ENCODE measurements around the gene PIK3R2. TPM values are rescaled to one million over a fixed set of nuclear protein-coding genes. Genes with fewer than 3 reads are reported as not detected.

The PIK3R2 gene
- total and polyA plus RNA-seq, 2 experiments from 2014 or later, result 1.5 to 29.2 TPM

- H3K4me3 ChIP-seq, result no peak overlapping the region
- H3K4me2 ChIP-seq (ENCODE audit: unreplicated experiment), result no peak overlapping the region
- H3K27me3 ChIP-seq (replicated peaks; ENCODE audit: insufficient read depth), result no peaks in the 10 kb centered on the region
- no peak overlapping the region for H2AFZ ChIP-seq
- no peaks in the 10 kb centered on the region; the same call in 1 of the 2 replicates for H3F3A ChIP-seq (ENCODE audit: insufficient read depth)
- H3K27ac ChIP-seq, result no peak overlapping the region
- DNase-seq, result no peak
- H4K20me1 ChIP-seq (ENCODE audit: insufficient read depth), result no peaks in the 10 kb centered on the region
- no peaks in the 10 kb centered on the region for H3K4me1 ChIP-seq (ENCODE audit: insufficient read depth)
- H3K79me2 ChIP-seq (ENCODE audit: insufficient read depth), result no peaks in the 10 kb centered on the region
- H3K9me2 ChIP-seq (ENCODE audit: insufficient read depth), result no peaks in the 10 kb centered on the region
- in situ Hi-C loops (cut with MboI), result no loop called here
- TF ChIP-seq EZH2phosphoT487 (IDR thresholded peaks at IDR 0.05; ENCODE audit: insufficient read depth, low read depth), result no peak
- no peak for TF ChIP-seq EZH2 (IDR thresholded peaks at IDR 0.05; ENCODE audit: insufficient read depth, poor library complexity, severe bottlenecking)
- WGBS, 2 experiments (ENCODE audit: low coverage in 1 of 2, low lambda C conversion rate in 2 of 2, missing lambda C conversion rate in 2 of 2), result 95% methylated on average over 20 to 21 of the region's 21 CpGs
- H3K9me3 ChIP-seq (ENCODE audit: low read depth), result no peaks in the 10 kb centered on the region
- H3K9ac ChIP-seq, result no peak overlapping the region
- H3K36me3 ChIP-seq (ENCODE audit: low read depth), result peaks cover 9% of the 10 kb centered on the region; the same call in 1 of the 2 replicates
These were observed 14.0 kb downstream of the PIK3R2 start for GRCh38 chr19:18167011-18167410.

DNA sequence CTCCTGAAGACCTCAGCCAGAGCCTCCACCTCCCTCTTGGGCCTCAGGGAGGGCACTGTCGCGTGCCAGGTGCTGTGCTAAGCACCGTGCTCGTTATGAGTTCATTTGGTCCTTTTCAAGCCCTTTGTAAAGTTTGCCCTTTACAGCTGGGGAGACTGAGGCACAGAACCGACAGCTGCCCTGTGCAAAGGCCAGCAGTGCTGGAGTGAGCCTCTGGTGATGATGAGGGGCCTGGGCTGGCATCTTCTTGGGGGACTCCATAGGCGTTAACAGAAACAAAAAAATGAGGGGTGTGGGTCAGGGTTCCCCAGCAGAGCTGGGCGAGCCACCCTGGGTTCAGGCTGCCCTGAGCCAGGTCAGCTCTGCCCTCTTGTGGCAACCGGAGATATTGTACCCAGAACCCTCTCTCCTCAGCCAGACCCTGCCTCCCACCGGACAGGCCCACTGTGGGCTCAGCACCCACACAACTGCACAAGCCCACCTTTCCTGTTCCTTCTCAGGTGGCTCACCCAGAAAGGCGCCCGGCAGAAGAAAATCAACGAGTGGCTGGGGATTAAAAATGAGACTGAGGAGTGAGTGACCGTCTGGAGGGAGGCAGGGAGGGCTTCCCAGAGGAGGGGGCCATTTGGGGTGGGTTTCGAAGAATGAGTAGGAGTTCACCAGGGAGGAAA, 15.1 kb downstream of the PIK3R2 start:
- 69 to 74% methylated on average over 14 of the region's 14 CpGs for WGBS, 2 experiments (ENCODE audit: low coverage in 1 of 2, low lambda C conversion rate in 2 of 2, missing lambda C conversion rate in 2 of 2)
- Histone ChIP-seq H2AFZ (no peak overlapping the region), H3K79me2 (ENCODE audit: insufficient read depth) (no peaks in the 10 kb centered on the region), H3K4me3 (no peak overlapping the region), H3K36me3 (ENCODE audit: low read depth) (peaks cover 9% of the 10 kb centered on the region; the same call in 1 of the 2 replicates), H3K4me2 (ENCODE audit: unreplicated experiment) (no peak overlapping the region), H3K4me1 (ENCODE audit: insufficient read depth) (no peaks in the 10 kb centered on the region), H3K9ac (no peak overlapping the region), H3K27ac (no peak overlapping the region), H3K9me3 (ENCODE audit: low read depth) (no peaks in the 10 kb centered on the region), H3K9me2 (ENCODE audit: insufficient read depth) (no peaks in the 10 kb centered on the region), H3K27me3 (replicated peaks; ENCODE audit: insufficient read depth) (no peaks in the 10 kb centered on the region), H4K20me1 (ENCODE audit: insufficient read depth) (no peaks in the 10 kb centered on the region), H3F3A (ENCODE audit: insufficient read depth) (no peaks in the 10 kb centered on the region; the same call in 1 of the 2 replicates)
- DNase-seq, result peak; percentile 62
- in situ Hi-C loops (cut with MboI), result no loop called here
- TF ChIP-seq EZH2phosphoT487 (IDR thresholded peaks at IDR 0.05; ENCODE audit: insufficient read depth, low read depth) (no peak), EZH2 (IDR thresholded peaks at IDR 0.05; ENCODE audit: insufficient read depth, poor library complexity, severe bottlenecking) (no peak)

GRCh38 chr19:18168673-18169381, 15.9 kb downstream of the PIK3R2 start:
- in situ Hi-C loops (cut with MboI), result no loop called here
- no peak overlapping the region for H2AFZ ChIP-seq
- 94% methylated on average over 58 to 65 of the region's 66 CpGs for WGBS, 2 experiments (ENCODE audit: low coverage in 1 of 2, low lambda C conversion rate in 2 of 2, missing lambda C conversion rate in 2 of 2)

GRCh38 chr19:18170714-18171255, 17.8 kb downstream of the PIK3R2 start:
- H3K9me2 ChIP-seq (ENCODE audit: insufficient read depth), result no peaks in the 10 kb centered on the region
- H3K27me3 ChIP-seq (replicated peaks; ENCODE audit: insufficient read depth), result no peaks in the 10 kb centered on the region
- no peaks in the 10 kb centered on the region for H4K20me1 ChIP-seq (ENCODE audit: insufficient read depth)
- H3K27ac ChIP-seq, result no peak overlapping the region
- no peak overlapping the region for H3K4me3 ChIP-seq
- no peak for TF ChIP-seq EZH2 (IDR thresholded peaks at IDR 0.05; ENCODE audit: insufficient read depth, poor library complexity, severe bottlenecking)
- TF ChIP-seq EZH2phosphoT487 (IDR thresholded peaks at IDR 0.05; ENCODE audit: insufficient read depth, low read depth), result no peak
- no peaks in the 10 kb centered on the region; the same call in 1 of the 2 replicates for H3F3A ChIP-seq (ENCODE audit: insufficient read depth)
- H3K36me3 ChIP-seq (ENCODE audit: low read depth), result peaks cover 5% of the 10 kb centered on the region; the same call in 1 of the 2 replicates
- DNase-seq, result no peak
- H3K79me2 ChIP-seq (ENCODE audit: insufficient read depth), result no peaks in the 10 kb centered on the region
- no peak overlapping the region for H2AFZ ChIP-seq
- H3K4me1 ChIP-seq (ENCODE audit: insufficient read depth), result no peaks in the 10 kb centered on the region
- in situ Hi-C loops (cut with MboI), result no loop called here
- no peak overlapping the region for H3K4me2 ChIP-seq (ENCODE audit: unreplicated experiment)
- no peak overlapping the region for H3K9ac ChIP-seq
- no peaks in the 10 kb centered on the region for H3K9me3 ChIP-seq (ENCODE audit: low read depth)
- WGBS, 2 experiments (ENCODE audit: low coverage in 1 of 2, low lambda C conversion rate in 2 of 2, missing lambda C conversion rate in 2 of 2), result 57 to 61% methylated on average over 13 to 16 of the region's 16 CpGs

More at GRCh38 chr19:18168673-18169381, 15.9 kb downstream of the PIK3R2 start:
- Histone ChIP-seq H3K36me3 (ENCODE audit: low read depth) (peaks cover 9% of the 10 kb centered on the region; the same call in 1 of the 2 replicates), H3K9ac (no peak overlapping the region), H4K20me1 (ENCODE audit: insufficient read depth) (no peaks in the 10 kb centered on the region), H3K9me3 (ENCODE audit: low read depth) (no peaks in the 10 kb centered on the region), H3K9me2 (ENCODE audit: insufficient read depth) (no peaks in the 10 kb centered on the region), H3K27me3 (replicated peaks; ENCODE audit: insufficient read depth) (no peaks in the 10 kb centered on the region), H3K27ac (no peak overlapping the region), H3K79me2 (ENCODE audit: insufficient read depth) (no peaks in the 10 kb centered on the region), H3K4me2 (ENCODE audit: unreplicated experiment) (no peak overlapping the region), H3F3A (ENCODE audit: insufficient read depth) (no peaks in the 10 kb centered on the region; the same call in 1 of the 2 replicates), H3K4me3 (no peak overlapping the region), H3K4me1 (ENCODE audit: insufficient read depth) (no peaks in the 10 kb centered on the region)
- TF ChIP-seq EZH2phosphoT487 (IDR thresholded peaks at IDR 0.05; ENCODE audit: insufficient read depth, low read depth), result no peak
- no peak for TF ChIP-seq EZH2 (IDR thresholded peaks at IDR 0.05; ENCODE audit: insufficient read depth, poor library complexity, severe bottlenecking)
- DNase-seq, result no peak
